COLO668 (cell line): ENCODE data around the gene NFRKB.
A peak's percentile ranks its signal among the peaks of the same experiment; 100 is the strongest.
"Not testable (repeated sequence)": the region's sequence is repeated elsewhere in the genome, so short reads cannot be mapped to it uniquely, and the experiment has no call there.

Experiments used
- DNase-seq: peaks from one replicate; lab custom pipeline; 2025; ENCODE audit not compliant: unreplicated experiment; lab: John Stamatoyannopoulos, UW

Gene NFRKB

DNA sequence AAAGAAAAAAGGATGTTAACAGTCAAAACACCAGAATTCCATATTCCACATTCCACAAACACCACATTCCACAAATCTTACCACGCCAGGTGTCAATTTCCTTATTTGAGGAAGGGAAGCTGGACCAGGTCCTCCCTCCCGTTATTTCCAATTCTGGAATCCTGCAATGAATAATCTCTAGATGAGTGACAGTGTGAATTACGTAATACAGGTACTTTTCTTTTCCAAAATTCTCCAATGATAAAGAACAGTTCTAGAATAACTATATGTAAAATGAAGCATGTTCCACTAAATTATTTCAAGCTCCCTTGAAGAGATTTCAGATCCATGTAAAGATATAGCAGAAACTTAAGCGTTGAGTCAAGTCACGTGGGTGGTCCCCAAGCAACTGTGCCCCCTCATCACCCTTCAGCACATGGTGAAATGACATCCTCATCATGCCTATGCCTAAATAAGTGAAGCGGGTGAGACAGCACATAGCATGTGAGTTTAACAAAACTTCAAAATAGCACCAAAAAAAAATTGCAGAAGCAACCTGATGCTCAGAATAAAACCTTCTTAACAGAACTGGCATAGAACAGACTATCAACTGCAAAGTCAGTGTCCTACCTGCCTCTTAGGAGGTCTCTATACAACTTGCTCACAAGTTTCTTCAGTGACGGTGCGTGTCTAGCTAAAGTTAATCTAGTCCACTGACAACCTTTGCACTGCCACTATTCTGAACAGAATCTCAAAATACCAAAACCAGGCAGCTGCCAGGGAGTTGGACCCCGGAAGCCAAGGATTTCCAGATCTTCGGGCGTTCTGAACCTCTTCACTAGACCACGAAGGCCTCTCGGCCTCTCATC lies 876 bp downstream of the NFRKB start:
- DNase-seq = no peak

DNA sequence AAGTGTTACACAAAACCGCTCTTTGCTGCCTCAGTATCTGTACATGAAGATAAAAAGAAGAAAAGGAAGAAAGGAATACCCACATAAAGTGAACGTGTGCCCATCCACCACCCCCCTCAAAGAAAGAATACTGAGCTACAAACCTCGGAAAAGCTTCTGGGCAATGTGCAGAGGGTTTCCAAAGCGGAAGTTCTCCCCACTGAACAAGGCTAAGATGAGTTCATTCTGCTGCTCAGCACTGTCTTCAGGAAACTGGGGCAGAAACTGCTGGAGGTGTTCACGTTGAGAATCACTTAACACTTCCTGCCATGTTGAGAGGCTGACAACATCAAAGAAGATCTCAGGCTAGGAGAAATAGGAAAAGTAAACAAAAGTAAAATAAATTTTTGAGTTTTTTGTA lies 6.9 kb downstream of the NFRKB start:
- no peak for DNase-seq

DNA sequence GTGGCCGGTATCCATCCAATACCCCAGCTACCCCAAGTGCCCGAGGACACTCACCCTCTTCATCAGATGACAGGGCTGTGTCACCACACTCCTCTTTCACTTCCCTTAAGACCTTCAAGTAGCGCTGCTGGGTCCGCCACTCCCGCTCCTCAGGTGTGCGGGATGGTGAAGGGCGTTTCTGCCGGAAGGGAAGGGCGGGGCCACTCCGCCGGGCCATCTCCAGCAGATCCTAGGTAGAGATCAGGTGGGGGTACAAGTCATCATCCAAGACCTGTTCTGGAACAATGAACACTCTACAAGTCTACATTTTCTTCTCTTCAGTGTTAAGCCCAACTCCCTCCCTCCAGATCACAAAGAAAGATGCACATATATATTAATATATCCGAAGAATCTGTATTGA lies 10.0 kb downstream of the NFRKB start:
- DNase-seq = no peak

DNA sequence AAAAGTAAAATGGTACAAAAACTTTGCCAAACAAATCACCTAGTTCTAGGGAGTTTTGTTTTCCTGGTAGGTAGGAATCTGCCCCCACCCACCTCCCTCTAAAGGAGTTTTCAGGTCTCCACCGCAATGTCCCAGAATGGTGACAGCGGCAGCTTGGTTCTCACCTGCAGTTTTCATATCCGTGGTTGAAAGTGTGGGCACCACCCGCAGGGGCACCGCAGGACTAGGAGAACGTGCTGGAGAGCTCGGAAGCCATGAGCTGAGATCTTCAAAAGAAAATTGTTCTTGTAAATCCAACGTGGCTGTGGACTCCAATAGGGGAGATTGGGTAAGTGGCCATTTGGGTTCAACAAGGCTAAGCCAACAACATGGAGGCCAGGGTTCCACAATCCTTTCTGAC lies 10.8 kb downstream of the NFRKB start:
- DNase-seq = no peak

DNA sequence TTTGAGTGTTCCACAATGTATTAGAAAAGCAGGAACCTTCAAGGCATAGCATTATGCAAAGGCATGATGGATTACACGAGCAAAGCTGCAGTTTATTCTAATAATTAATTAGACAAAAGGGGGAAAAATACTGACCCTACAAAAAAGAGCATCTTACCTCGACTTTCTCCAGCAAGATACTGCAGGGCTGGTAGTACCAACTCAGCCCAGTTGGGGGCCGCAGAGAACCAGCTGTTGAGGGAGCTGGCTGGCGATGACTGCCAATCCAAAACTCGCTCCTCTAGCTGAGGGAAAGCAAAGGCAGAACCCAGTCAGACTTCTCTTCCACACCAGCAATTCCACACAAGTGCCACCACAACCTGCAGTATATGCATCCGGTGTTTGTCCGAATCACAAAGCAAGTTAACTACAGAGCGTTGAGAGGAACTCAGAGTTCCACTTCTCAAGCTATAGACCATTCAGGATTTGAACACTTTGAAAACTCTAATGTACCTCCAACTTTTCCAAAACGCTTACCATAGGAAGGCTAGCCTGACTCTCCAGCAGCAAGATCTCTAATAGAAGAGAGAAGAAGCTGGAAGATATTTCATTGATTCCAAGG lies 13.7 kb downstream of the NFRKB start:
- DNase-seq = peak; percentile 29

DNA sequence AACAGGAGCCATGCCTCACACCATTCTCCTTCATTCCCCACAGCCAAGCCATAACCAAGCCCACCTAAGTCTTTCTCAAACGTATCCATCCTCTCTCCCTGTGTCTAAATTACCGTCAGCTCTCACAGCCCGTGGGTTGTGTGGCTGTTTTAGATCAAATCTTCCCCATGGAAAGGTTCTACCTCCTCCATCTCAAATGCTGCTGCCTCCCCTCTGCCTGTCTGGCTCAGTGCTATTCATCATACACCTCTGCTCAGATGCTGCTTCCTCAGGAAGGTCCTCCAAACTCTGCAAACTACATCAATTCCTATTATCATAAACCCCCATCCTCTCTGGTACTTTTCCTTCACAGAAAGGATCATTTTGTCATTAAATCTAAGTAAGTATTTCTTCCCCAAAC lies 15.1 kb downstream of the NFRKB start:
- no peak for DNase-seq

DNA sequence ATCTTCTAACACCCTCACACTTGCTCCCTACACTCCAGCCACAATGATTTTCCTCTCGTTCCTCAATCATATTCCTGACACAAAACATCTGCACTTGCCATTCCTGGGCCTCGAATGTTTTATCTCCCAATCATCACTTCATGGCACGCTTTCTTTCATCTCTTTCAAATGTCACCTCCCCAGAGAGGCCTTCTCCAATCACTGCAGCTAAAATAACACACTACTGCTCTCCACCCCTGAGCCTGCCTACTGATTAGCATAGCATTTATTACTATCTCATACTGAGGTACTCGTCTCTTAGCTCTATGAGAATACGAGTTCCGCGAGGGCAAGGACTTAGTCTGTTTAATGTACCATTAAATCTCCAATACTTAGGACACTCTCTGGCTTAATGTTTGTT lies 23.5 kb downstream of the NFRKB start:
- no peak for DNase-seq

DNA sequence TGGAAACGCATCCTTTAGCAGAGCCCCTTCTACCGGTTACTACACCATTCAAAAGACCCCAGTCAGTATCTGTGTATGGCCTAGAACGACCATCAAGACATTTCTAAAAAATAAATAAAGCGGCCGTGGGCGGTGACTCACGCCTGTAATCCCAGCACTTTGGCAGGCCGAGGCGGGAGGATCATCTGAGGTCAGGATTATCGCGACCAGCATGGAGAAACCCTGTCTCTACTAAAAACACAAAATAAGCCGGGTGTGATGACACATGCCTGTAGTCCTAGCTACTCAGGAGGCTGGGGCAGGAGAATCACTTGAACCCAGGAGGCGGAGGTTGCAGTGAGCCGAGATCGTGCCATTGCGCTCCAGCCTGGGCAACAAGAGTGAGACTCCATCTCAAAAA lies 26.8 kb downstream of the NFRKB start:
- not testable (repeated sequence) for DNase-seq

DNA sequence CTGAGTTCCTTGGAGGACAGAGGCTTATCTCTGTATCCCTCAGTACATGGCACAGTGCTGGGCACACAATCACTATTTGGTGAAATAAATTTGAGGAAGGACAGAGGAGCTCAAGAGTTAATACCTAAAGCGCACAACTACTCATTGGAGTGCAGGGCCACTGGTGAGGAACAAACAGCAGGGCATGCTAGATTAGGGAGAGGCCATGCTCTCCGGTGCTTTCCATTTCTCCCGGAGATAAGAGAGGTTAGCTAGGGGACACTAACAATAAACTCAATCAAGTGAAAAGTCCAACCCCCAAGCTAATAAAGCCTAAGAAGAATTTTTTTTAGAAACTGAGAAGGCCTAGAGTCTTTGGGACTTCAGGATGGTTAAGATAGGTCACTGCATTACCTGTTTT lies 29.1 kb downstream of the NFRKB start:
- DNase-seq = no peak

DNA sequence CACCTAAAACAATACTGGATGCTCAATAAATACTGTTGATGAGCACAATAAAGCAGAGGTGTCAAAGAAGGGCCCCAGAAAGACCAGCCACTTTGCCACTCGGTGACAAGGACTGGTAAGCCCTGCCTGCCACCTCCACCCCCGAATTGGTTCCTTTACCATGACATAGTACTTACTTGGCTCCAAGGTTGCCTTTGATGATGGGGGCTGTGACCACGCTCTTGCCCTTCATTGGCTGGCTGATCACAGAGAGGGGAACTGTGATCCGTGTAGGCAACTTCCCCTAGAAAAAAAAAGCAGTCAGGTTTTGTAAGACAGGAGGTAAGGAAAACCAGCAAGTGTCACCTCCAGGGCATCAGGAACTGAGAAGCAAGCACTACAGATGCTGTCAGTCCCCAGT lies 29.7 kb downstream of the NFRKB start:
- no peak for DNase-seq

DNA sequence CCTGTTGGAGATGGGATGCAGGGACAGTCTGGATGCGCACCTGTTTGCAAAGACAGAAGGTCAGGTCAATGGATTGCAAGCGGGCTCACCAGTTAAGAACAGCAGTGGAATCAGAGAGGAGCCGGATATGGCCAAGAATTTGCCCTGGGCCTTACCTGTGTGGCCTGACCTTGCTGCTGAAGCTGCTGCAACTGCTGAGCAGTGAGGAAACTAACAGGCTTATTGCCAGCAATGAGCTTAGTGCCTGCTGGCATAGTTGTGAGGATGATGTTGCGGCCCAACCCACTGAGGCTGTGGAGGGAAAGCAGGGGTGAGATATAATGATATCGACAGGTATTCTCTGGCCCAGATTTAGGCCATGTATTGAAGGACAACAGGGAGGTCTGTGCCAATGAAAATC lies 30.6 kb downstream of the NFRKB start:
- no peak for DNase-seq

DNA sequence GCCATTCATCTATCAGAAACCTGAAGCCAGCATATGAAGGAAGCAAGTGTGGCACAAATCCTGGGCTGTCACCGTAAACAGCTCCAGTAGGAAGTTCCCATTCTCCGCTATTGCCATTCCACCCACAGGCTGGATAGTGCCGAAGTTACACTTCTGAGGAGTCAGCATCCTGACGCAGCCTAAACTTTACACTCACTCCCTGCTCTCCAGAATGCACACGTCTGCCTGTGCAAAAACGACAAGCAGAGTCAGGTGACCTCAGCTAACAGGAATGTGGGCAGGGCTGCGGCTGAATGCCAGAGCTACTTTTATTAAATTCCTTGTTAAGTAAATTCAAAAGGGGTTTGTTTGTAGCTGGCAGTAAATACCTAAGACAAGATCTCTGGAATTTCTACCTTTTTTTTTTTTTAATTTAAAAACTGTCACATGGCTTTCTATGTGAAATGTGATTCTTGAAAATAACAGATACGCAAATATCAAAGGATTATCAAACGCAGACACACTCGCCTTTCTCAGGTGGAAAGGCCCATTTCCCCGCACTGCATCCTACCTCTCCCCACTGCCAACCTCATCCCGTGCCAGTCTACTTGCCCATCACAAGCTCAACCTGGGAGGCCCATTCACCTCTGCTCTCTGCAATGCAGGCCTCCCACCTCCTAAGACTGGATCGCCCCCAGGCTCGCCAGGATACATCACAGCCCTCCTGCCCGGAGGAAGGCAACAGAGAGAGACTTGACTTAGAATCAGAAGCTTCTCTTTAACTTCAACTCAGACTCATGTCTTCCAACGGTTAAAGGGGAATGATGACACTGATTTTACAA lies 33.5 kb downstream of the NFRKB start:
- DNase-seq = no peak

DNA sequence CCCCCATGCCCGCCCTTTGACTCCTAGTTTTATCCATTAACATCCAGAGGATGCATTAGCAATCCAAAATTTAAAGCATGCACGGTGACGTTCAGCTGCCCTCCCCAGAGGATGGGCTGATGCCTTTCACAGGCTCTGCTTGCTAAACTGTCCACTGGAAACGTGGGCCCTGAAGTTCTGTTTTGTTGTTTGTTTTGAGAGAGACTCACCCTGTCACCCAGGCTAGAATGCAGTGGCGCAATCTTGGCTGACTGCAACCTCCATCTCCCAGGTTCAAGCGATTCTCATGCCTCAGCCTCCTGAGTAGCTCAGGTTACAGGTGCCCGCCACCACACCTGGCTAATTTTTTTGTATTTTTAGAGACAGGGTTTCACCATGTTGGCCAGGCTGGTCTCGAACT lies 39.3 kb downstream of the NFRKB start:
- no peak for DNase-seq

DNA sequence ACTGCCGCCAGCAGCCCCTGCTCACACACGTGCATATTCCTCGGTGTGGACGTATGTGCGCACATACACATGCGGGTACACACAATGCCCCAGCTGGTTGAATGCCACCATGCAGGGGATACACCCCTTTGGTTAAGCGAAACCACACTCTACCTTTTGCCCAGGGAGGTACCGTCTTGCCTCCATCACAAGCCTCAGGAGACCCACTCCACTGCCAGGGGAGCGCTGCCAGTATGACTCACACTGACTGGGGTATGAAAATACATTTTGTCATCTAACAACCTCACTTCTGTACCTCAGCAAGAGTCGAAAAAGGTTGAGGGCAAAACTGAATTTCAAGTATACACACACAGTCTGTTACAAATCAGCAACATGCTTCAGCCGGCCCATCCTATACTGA lies 40.3 kb downstream of the NFRKB start:
- DNase-seq = no peak

DNA sequence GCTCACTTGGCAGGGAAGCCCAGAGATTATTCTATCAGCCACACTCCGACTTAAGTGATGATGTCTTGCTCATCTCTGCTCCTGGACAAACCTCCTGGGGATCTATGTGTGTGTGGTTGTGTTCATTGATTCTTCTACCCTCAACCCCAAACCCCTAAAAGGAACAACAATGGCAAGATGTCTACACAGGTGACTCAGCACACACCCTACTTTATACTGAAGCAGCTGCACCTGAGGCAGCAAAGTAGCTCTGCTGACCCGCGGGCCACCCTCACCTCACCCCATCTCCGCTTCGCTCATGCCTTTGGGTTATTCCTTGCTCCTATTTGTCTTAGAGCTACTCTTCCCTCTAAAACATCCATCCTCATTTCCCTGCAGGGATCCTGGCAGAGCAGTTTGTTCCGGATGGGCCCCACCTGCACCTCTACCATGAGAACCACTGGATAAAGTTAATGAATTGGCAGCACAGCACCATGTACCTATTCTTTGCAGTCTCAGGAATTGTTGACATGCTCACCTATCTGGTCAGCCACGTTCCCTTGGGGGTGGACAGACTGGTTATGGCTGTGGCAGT lies 41.1 kb downstream of the NFRKB start:
- DNase-seq = peak; percentile 59

DNA sequence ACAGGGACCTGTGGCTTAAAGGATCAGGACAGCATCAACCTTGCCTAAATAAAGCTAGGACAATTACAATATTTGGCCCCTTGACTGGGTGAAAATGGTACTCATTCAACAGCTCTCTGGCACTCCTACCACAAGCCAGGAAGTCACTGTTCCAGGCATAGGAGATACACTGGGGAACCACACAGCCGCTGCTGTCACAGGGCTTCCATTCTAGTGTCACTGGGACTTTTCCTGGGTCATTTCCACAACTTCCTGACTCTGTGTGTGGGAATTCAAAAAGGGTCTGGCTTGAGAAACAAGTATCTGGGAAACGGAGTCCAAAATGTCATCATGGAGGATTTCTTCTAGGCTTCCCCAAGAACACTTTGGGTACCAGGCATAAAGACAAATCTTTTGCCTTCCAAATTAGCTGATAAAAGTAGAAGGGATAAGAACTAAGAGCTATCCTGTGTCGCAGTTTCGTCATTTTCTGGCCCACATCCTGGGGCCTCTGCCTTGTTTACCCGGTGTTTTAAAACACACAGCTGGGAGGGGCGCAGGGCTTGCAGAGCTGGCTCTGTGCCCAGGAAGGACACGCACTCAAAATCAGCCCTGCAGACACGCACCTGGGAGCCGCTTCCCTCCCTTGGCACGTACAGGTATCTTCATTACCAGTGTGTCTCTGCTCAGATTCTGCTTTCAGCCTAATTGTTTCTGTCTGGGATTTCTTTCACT lies 41.7 kb downstream of the NFRKB start:
- peak; percentile 96 for DNase-seq

DNA sequence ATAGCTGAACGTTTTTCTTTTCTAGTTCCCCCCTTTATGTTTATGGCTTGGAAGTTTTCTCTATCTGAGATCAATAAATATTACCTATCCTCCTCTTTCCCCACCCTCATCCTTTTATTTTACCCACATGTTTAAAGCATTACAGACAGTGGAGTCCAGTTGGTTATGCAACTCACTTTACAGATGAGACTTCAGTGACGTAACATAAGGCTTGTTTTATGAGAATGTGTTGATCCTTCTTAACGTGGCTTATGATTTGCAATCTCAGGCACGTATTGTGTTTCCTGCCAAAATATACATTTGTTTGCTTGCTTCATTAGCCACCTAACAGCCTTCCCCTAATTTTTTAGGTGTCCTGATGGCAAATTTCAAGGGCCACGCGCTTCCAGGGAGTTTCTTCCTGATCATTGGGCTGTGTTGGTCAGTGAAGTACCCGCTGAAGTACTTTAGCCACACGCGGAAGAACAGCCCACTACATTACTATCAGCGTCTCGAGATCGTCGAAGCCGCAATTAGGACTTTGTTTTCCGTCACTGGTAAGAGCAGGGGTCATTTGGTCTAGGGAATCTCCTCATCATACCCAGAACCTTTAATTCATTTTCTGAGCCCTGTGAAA lies 43.1 kb downstream of the NFRKB start:
- no peak for DNase-seq

DNA sequence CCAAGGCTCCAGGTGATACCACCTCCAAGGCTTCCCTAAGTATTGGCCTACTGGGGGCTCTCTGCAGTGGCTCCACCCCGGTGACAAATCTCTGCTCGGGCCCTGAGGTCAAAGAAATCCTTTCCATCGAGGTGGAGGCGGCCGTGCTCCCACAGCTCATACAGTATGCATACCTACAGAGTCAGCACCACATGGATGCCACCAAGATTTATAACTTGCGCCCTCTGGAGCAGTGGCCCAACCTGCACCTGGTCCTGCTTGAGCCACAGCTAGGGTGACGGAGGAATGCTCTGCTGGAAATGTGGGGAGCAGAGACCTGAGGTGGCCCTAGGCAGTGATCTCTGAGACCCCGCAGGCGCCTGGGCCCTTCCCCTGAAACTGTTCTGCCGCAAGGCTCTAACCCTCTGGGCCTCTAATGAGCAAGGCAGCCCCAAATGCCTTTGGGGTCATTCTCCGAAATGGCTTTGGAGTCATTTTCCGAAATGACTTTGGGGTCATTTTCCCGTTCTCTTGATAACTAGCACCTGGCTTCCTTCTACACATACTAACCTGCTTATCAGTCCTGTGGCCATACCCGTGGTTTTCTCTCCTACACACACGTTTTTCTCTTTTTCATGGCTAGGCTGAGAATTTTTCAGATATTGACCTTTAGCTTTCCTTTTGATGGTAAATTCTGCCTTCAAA lies 45.8 kb downstream of the NFRKB start:
- no peak for DNase-seq

DNA sequence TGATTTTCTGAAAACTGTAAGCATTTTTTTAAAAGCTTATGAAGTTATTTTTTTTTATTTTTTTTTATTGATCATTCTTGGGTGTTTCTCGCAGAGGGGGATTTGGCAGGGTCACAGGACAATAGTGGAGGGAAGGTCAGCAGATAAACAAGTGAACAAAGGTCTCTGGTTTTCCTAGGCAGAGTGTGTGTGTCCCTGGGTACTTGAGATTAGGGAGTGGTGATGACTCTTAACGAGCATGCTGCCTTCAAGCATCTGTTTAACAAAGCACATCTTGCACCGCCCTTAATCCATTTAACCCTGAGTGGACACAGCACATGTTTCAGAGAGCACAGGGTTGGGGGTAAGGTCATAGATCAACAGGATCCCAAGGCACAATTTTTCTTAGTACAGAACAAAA lies 48.0 kb downstream of the NFRKB start:
- not testable (repeated sequence) for DNase-seq
